Globus pallidus (tissue), 1 donor: ENCODE measurements around the gene HSPB7.
"Not testable (repeated sequence)": the region's sequence is repeated elsewhere in the genome, so short reads cannot be mapped to it uniquely, and the experiment has no call there.

Experiments
- DNase-seq: peaks from one replicate; pipeline ENCODE4 v3.0.0-alpha.2; 2015; ENCODE audit warnings: low spot score

The HSPB7 gene

GRCh38 chr1:16050328-16050727, 32.5 kb upstream of the HSPB7 start:
- DNase-seq, result no peak

DNA sequence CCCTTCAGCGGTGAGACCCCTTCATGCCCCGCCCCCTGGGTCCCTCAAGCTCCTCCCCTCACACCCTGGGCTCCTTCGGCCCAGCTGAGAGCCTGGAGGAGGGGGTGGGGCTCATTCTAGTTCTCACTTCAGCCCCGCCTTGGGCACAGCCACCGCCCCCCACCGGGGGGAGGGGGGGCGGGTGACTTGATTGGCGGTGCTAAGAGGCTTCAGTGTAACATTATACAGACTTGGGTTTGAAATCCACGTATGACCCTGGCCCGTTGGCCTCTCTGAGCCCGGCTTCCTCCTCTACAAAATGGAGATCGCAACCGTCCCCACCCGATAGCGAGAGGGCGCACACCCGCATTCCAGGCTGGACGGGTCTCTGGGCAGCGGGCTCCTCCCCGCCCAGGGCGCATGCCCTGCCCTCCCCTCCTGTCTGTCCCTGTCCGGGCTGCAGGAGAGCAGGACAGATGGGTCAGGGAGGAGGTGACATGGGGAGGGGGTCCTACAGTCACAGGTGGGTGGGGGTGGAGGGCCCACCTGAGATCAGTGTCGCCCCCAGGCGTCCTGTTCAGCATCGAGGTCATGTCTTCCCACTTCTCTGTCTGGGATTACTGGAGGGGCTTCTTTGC, 30.8 kb upstream of the HSPB7 start:
- DNase-seq, result no peak

- no peak for DNase-seq
These were observed 30.1 kb upstream of the HSPB7 start for GRCh38 chr1:16047791-16048475.

GRCh38 chr1:16046842-16047241, 29.0 kb upstream of the HSPB7 start:
- DNase-seq, result no peak

DNA sequence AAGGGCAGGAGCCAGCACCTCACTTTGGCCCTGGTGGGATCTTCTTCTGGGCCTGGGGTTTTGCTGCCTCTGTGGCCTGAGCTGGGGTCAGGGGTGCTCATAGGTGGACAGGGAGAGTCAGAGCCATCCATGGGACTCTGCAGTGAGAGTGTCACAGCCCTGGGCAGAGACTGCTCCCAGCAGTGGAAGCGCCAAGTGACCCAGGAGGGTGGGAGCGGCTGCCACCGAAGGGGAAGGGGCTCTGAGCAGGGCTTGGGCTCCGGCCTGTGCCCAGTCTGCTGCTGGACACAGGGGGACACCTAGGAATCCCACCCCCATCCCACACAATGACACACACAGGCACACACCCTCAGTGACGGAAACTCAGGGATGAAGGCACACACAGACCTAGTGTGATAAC, 26.1 kb upstream of the HSPB7 start:
- DNase-seq, result no peak

DNA sequence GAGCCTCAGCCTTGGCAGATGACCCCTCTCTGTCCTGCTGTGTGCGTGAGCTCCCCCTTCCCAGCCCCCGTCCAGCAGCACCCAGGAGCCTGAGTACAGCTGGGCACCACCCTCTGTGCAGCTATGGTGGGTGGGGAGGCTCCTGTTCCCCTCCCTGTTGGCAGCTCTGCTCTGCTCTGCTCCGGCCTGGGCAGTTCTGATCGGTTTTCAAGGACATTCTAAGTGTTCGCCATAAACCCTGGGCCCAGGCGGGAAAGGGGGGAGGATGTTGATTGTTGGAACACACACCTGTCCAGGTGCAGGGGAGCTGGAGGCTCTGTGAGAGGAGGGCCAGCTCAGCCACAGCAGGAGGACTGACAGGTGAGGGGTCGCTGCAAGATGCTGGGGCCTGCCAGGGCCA, 25.7 kb upstream of the HSPB7 start, which contains the start of gene CLCNKB:
TSS of gene CLCNKB (plus strand) at position 262 of the 400 bp plus-strand sequence. CDS start 711 bp downstream, outside the sequence.
- no peak for DNase-seq

DNA sequence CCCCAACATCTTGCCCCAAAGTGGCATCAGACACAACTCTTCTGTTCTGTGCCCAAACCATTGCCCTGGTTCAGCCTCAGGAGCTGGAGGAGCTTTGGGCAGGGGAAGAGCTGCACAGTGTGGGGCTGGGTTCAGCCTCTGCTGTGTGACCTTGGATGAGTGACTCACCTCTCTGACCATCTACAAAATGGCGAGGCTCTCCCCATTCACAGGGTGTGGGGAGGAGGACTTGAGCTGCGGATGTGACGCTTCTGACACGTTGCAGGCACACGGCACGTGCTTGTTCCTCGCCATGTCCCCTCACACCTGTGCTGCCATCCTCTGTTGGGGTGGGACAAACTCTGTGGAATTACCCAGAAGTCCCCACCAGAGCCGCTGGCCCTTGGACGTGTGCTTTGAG, 24.8 kb upstream of the HSPB7 start:
- not testable (repeated sequence) for DNase-seq

DNA sequence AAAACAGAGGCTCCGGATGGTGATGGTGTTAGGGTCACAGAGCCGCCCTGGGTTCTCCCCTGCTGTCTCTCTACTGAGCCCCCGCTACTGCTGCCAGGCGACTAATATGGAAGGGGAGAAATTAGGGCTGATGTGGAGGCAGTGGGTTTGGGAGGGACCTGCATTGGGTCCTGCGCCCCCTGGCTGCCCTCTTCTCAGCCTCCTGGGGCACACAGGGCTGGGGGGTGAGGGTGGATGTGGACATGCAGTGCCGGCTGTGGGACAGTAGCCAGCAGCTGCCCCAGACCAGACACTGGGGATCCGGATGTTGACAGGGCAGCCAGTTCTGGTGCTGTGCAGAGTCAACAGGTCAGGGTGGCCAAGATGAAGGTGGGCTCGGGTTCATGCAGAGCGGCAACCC, 24.3 kb upstream of the HSPB7 start:
- no peak for DNase-seq

GRCh38 chr1:16041200-16041599, 23.4 kb upstream of the HSPB7 start:
- no peak for DNase-seq

GRCh38 chr1:16039871-16040270, 22.0 kb upstream of the HSPB7 start:
- not testable (repeated sequence) for DNase-seq

- no peak for DNase-seq
These were observed 20.7 kb upstream of the HSPB7 start for GRCh38 chr1:16038620-16038912.

DNA sequence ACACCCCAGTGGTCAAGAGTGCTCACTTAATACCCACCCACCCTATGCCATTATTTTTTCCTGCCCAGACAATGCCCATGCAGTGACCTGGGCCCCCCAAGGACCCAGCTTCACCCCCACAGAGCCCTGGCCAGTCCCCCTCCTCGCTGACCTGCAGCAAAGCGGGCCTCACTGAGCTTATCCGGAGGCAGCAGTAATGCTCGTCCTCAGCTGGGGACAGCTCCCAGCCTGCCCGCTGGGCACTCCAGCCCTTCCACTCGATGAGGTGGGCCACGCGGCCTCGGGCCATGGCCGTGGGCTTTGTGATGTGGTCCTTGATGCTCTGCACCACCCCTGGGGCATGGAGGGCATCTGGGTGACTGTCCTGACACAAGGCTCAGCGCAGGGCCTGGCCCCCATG, 18.6 kb upstream of the HSPB7 start:
- not testable (repeated sequence) for DNase-seq

DNA sequence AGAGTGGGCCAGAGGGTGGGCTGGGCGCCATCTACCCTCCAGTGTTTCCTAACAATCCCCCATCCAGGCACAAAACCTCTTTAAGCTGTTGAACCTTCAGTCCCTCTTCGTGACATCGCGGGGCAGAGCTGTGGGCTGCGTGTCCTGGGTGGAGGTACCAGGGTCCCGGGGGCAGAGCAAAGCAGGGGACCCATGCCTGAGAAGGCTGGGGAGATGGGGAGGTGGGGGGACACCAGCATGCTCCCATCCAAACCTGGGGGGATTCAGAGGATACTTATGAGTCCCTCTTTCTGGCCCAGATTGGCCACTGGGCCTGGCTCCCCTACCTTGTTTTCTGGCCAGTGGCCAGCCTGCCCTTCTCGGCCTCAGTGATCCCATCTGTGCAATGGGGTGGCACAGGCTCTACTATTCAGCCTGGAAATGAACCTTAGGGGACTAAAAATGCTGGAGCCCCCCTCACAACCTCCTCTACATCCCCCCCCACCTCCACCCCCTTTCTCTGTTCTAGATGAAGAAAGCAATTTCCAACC, 15.3 kb upstream of the HSPB7 start:
- not testable (repeated sequence) for DNase-seq

GRCh38 chr1:16032388-16033102, 14.7 kb upstream of the HSPB7 start:
- peak; percentile 73 for DNase-seq

DNA sequence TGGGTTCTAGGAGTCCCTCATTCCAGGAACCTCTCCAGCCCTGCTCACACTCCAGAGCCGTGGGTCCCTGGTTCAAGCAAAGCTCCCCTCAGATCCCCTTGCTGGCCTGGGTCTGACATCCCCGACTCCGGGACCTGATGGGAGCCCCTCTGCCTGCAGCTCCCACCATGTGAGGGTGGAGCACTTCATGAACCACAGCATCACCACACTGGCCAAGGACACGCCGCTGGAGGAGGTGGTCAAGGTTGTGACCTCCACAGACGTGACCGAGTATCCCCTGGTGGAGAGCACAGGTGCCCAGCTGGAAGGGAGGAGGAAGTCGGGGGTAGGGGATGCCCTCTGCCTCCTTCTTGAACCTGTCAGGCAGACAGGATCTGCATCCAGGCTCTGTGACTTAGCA, 13.7 kb upstream of the HSPB7 start:
- no peak for DNase-seq

DNA sequence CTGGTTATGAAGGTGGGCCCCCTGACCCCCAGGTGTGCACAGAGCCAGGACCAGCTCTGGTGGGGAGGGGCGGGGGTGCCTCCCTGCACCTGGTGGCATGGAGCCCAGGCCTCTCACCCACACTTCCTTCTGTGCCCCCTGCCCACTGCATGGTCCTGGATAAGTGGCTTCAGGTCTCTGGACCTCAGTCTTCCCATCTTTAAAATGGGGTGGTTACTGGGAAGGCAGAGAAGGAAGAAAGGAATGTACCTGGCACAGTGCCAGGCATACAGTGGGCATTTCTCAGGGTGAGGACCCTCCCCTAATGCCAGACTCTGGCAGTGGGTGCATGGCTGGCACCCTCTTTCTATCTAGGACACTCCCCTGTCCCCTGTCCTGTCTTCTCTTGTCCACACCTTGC, 11.4 kb upstream of the HSPB7 start:
- DNase-seq, result no peak

- DNase-seq, result not testable (repeated sequence)
These were observed 11.1 kb upstream of the HSPB7 start for GRCh38 chr1:16029003-16029268.

- DNase-seq, result no peak
These were observed 10.6 kb upstream of the HSPB7 start for GRCh38 chr1:16028237-16029002.

DNA sequence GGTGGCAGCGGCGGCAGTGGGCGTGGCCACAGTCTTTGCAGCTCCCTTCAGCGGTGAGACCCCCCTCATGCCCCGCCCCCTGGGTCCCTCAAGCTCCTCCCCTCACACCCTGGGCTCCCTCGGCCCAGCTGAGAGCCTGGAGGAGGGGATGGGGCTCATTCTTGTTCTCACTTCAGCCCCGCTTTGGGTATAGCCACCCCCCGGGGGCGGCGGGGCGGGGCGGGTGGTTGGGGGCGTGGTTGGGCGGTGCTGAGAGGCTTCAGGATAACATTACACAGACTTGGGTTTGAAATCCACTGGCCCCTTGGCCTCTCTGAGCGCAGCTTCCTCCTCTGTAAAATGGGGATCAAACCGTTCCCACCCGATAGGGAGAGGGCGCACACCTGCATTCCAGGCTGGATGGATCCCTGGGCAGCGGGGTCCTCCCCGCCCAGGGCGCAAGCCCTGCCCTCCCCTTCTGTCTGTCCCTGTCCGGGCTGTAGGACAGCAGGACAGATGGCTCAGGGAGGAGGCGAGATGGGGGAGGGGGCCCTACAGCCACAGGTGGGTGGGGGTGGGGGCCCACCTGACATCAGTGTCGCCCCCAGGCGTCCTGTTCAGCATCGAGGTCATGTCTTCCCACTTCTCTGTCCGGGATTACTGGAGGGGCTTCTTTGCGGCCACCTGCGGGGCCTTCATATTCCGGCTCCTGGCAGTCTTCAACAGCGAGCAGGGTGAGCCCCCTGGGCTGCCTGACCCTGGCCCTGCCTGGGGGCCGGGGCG, 9.1 kb upstream of the HSPB7 start:
- no peak for DNase-seq

GRCh38 chr1:16026302-16026701, 8.5 kb upstream of the HSPB7 start:
- DNase-seq, result not testable (repeated sequence)

DNA sequence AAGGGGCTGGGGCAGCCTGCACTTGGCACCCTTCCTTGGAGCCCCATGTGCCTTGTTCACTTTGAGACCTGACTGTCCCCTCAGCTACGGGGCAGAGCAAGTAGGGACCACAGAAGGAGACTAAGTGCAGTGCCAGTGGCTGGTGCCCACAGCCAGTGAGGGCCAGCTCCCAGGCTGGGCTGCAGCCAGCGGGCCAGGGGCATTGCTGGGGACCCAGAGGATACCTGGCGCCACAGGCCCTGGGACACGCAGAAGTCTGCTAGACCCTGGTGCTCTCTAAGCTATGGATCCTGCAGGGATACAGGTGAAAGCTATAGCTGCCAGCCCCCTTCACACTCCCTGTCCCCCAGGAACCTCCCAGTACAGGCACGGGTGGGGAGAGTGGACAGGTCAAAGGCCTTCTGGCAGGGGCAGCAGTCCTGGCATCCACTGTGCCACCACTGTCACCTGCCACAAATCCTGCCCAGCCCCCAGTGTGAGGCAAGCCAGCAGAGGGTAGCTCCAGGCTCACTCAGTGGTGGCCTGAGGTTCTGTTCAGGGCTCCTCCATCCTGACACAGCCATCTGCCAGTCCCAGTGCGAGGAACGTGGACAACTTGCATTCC, 5.3 kb upstream of the HSPB7 start:
- DNase-seq, result no peak
